Inflammatory macrophage treated with lipopolysaccharide for 4 hours (primary cell): ENCODE results near the gene TLK1.
"Not testable (repeated sequence)": the region's sequence is repeated elsewhere in the genome, so short reads cannot be mapped to it uniquely, and the experiment has no call there.

Experiments
- DNase-seq: peaks from one replicate; pipeline ENCODE4 v3.0.0-alpha.2; 2020

The TLK1 gene

GRCh38 chr2:171076422-171076821, 84.3 kb downstream of the TLK1 start:
- not testable (repeated sequence) for DNase-seq

GRCh38 chr2:171072164-171072563, 88.5 kb downstream of the TLK1 start:
- no peak for DNase-seq

GRCh38 chr2:171069286-171069956, 91.3 kb downstream of the TLK1 start:
- DNase-seq, result no peak

GRCh38 chr2:171066110-171066509, 94.6 kb downstream of the TLK1 start:
- no peak for DNase-seq

GRCh38 chr2:171057575-171057974, 103.1 kb downstream of the TLK1 start:
- DNase-seq, result no peak

GRCh38 chr2:171056307-171056706, 104.4 kb downstream of the TLK1 start:
- no peak for DNase-seq

GRCh38 chr2:171049691-171050090, 111.0 kb downstream of the TLK1 start:
- no peak for DNase-seq

- DNase-seq, result no peak
Measured at GRCh38 chr2:171046048-171046560, 114.6 kb downstream of the TLK1 start.

- no peak for DNase-seq
Measured at GRCh38 chr2:171044416-171044815, 116.3 kb downstream of the TLK1 start.

- no peak for DNase-seq
Measured at GRCh38 chr2:171042253-171042969, 118.3 kb downstream of the TLK1 start.

- no peak for DNase-seq
Measured at GRCh38 chr2:171036532-171036931, 124.2 kb downstream of the TLK1 start.

- DNase-seq, result no peak
Measured at GRCh38 chr2:171034315-171034714, 126.4 kb downstream of the TLK1 start.

GRCh38 chr2:171025214-171025613, 135.5 kb downstream of the TLK1 start:
- DNase-seq, result no peak

GRCh38 chr2:171018522-171018921, 142.2 kb downstream of the TLK1 start:
- no peak for DNase-seq

- no peak for DNase-seq
Measured at GRCh38 chr2:171016125-171016524, 144.6 kb downstream of the TLK1 start.

- DNase-seq, result no peak
Measured at GRCh38 chr2:171013851-171014250, 146.8 kb downstream of the TLK1 start.

- DNase-seq, result no peak
Measured at GRCh38 chr2:171009386-171009785, 151.3 kb downstream of the TLK1 start.

GRCh38 chr2:171008550-171009205, 152.0 kb downstream of the TLK1 start:
- no peak for DNase-seq

GRCh38 chr2:171004833-171005232, 155.9 kb downstream of the TLK1 start:
- DNase-seq, result no peak

GRCh38 chr2:171004363-171004762, 156.3 kb downstream of the TLK1 start:
- no peak for DNase-seq

GRCh38 chr2:170999654-171000053, 161.0 kb downstream of the TLK1 start:
- no peak for DNase-seq

GRCh38 chr2:170997893-170998597, 162.6 kb downstream of the TLK1 start:
- no peak for DNase-seq

GRCh38 chr2:170996316-170996715, 164.4 kb downstream of the TLK1 start:
- no peak for DNase-seq
